Epidermal melanocyte (primary cell): ENCODE results near the gene UMAD1.
A peak's percentile ranks its signal among the peaks of the same experiment; 100 is the strongest.

Source experiments
- DNase-seq: peaks from one replicate; pipeline ENCODE4 v3.0.0; 2011; ENCODE audit warnings: low spot score; ENCODE audit not compliant: insufficient read length

Gene UMAD1

DNA sequence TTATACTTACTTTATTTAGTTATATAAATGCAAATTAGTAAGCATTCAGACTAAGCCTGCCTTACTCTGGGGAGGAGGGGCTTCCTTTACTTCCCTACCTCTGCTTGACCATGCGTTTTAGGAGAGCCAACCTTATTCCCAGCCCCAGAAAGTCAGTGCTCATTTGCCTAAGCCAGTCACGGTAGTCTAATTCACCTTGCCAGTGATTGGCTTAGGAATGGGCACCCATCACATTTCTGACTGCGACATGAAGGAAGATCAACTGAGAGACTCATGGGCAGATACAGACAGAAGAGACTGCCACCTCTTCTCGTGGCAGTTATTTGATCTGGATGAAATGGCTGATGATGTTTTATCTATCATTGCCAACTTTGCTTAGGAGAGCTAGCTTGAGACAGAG, 48.4 kb downstream of the UMAD1 start:
- no peak for DNase-seq

DNA sequence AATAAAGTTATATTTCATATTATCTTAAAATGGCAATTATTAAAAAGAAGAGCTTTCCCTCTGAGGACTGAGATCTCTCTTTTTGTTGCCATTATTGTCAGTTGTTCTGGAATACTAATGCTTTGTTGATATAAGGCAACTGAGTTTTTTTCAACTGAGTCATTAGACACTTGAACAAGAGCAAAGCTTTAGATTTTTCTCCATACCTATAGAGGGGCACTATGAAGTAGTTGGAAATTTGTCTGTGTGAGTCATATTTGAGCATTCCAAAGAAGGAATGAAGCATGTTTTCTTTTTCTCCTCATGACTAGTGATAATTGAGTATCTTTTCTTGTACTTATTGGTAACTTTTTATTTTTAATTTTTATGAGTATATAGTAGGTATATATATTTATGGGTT, 53.3 kb downstream of the UMAD1 start:
- no peak for DNase-seq

DNA sequence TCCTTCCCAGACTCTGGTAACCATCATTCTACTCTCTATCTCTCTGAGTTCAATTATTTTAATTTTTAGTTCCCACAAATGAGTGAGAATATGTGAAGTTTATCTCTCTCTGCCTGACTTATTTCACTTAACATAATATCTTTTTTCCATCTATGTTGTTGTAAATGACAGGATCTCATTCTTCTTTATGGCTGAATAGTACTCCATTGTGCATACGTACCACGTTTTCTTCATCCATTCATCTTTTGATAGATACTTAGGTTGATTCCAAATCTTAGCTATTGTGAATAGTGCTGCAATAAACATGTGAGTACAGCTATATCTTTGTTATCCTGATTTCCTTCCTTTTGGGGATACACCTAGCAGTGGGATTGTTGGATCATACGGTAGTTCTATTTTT, 54.0 kb downstream of the UMAD1 start:
- no peak for DNase-seq

DNA sequence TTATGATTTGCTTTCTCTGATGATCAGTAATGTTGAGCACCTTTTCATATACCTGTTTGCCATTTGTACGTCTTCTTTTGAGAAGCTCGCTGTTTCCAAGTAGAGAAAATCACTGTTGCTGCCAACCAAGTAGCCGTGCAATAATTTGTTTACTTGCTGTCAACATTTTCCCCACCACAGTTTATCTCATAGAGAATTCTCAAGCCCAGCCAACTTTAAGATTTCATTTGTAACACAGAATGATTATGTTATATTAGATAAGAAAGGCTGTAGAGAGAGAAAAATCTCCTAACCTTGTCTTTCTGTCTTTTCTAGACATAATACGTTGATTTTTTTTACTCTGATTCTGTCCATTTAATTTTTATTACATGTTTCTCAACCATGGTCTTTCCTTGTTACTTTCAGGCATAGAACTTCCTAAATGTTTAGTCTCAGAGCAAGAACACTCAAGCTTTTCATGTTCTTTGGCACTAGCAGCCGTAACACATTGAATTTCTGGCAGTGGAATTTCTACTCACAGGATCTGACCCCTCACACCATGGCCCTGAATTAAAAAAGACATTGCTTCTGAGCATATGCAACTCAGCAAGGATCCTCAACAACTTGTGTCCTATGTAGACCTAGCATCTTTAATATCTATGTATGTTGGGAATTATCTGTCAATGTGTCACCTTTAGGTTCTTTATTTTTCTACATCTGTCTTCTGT, 54.7 kb downstream of the UMAD1 start:
- DNase-seq = peak; percentile 29

DNA sequence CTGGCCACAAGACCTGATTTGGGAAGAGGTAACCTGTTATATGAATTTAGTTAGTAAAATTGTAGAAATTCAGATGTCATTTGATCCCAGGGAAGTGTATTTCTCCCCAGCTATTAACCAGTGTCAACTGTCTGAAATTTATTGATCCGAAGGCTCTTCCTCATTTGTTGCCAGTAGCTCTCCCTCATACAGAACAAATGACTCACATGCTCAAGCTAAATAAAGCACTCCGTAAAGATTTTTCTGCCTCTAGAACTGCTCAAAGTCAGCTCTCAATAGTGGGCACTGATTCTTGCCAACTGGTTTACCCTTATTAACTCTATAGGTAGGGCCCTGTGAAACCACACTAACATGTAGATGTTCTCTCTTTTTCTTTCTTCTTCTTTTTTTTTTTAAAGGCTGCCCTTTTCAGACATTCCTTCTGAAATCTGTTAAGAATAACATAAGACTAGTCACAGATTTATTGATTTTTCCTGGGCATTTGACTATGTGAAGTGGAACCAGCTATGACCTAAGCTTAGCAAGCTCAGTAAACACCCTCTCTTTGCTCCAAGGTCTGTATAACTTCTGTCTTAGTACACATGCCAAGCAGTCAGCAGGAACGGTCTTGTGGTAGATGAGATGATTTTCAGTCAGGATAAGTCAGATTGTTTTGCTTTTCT, 56.0 kb downstream of the UMAD1 start:
- no peak for DNase-seq

DNA sequence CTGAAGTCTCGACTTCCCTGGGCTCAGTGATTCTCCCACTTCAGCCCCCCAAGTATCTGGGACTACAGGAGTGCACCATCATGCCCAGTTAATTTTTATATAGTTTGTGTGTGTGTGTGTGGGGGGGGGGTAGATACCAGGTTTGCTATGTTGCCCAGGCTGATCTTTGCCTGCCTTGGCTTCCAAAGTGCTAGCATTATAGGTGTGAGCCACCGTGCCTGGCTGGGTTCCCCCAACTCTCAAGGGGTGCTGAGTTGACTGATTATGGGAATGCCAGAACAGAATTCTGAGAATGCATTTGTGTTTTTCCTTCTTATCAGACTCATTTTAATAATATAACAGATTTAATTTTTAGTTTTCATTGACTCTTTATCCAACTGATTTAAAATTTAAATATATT, 58.4 kb downstream of the UMAD1 start:
- DNase-seq = no peak

GRCh38 chr7:7699380-7699779, 58.8 kb downstream of the UMAD1 start:
- no peak for DNase-seq

GRCh38 chr7:7699970-7700369, 59.4 kb downstream of the UMAD1 start:
- DNase-seq = no peak

GRCh38 chr7:7701527-7701926, 61.0 kb downstream of the UMAD1 start:
- no peak for DNase-seq

DNA sequence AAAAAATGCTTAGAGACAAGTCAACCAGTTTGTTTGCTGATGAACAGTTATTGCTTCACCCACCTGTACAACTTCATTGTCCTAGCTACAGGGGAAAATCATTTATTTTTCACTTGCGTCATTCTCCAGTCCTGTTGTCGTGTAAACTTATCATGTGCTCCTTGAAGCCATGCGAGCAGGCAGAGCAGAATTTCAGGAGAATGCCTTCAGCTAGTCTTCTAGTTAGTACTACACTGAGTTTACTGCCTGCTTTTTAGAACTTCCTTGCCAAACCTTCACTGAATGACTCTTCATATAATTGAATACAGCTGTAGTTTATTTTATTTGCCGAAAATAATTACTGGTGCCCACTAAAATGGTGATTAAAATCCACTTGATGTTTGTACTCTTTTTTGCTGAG, 62.3 kb downstream of the UMAD1 start:
- DNase-seq = no peak

GRCh38 chr7:7703427-7703826, 62.9 kb downstream of the UMAD1 start:
- DNase-seq = no peak

- DNase-seq = no peak
These were observed 64.3 kb downstream of the UMAD1 start for GRCh38 chr7:7704867-7705266.

DNA sequence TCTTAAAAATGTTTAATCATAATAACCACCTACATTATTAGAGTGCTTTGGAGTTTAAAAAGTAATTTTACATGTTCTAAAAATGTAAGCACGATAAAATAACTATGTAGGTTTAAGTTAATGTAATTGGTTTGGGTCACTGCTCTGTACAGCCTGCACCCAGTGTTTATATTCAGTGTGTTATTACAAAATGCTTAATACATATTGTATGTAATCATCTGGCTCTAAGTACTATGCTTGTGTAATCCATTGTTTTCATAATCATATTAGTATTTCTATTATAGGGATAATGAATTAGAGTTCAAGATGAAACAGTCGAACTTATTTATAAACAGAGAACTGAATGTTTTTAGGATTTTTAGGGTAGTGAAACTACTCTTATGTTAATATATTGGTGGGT, 64.8 kb downstream of the UMAD1 start:
- DNase-seq = no peak

GRCh38 chr7:7706101-7706511, 65.6 kb downstream of the UMAD1 start:
- no peak for DNase-seq

DNA sequence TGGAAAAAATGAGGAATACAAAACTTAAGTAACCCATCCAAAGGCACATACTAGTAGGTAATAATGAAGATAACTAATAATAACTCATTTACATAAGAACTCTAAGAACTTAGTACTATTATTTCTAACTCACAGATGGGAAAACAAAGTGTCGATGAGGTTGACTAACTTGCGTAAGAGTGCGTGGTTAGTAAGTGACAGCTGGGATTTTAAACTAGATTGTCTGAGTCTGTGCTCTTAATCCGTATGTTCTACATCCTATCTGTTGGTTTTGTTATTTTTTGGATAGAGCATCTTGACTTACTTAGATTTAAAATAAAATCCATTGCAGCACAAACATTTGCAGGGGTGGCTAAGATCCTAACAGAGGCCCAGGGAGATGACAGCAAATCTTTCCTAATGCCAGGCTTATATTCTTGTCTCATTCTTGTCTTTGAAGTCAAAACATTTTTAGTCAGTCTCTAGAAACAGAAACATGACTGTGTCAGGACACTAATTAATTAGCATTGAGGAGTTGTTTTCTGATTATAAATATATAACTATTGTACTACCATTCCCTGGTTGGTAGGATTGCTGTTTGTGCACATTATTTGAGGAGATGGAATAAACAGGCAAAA, 66.1 kb downstream of the UMAD1 start:
- no peak for DNase-seq

DNA sequence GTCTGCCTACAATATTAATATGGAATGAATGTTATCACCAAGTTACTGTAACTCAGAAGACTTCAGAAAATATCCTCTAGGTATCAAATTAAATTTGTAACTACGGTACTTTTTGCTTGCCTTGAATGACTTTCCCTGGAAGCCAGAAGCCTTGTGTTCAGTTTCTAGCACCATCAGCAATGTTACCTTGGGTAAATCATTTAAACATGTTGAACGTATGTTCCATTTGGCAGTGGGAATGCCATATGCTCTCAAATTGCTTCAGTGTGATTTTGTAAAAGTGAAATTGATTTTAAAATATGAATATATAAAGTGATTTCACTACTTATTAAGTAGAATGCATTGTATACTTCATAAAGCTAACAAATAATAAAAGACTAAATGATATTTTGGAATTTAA, 66.7 kb downstream of the UMAD1 start:
- DNase-seq = no peak

GRCh38 chr7:7707806-7708205, 67.3 kb downstream of the UMAD1 start:
- no peak for DNase-seq

GRCh38 chr7:7709291-7709690, 68.7 kb downstream of the UMAD1 start:
- no peak for DNase-seq

DNA sequence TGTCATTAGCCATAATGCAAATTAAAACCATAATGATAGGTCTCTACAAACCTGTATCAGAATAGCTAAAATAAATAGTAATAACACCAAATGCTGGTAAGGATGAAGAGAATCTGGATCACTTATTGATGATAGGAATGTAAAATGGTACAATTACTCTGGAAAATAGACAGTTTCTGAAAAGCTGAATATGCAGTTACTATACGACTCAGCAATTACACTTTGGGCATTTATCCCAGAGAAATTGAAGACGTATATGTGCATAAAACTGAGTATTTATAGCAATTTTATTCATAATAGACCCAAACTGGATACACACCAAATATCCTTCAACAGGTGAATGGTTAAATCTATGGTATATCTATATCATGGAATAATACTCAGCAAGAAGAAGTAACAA, 69.9 kb downstream of the UMAD1 start:
- no peak for DNase-seq

DNA sequence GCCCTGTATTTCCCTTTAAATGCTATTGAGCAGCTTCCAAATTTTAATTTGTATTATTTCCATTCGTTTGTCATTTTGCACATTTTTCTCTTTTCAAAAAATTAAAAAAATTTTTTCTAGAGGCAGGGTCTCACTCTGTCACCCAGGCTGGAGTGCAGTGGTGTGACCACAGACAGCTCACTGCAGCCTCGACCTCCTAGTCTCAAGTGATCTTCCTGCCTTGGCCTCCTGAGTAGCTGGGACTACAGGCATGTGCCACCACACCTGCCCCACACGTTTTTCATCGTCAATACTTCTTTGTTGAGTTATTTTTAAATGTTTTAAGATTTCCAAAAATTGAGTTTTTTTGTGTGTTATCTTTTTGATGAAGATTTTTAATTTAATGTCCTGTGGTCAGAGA, 73.2 kb downstream of the UMAD1 start:
- no peak for DNase-seq

DNA sequence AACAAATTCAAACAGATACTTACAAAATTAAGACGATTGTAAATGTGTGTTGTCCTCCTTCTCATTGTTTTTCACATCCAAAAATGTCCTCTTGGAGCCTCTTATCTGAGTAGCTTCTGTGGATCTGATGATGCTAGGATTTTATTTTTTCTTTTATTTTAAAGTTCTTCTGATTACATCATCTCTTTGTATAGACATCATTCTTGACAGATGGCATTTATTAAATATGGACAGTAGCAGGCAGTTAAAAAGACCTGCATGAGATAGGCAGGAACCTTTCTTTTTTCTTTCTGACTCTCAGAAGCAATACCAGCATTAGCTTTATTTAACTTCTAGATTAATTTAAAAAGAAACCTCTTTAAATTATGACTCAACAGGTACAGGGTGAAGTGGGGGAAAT, 77.9 kb downstream of the UMAD1 start, which contains the start of gene RPA3:
TSS of gene RPA3 (minus strand) at position 116 of the 400 bp plus-strand sequence. CDS start 78,189 bp downstream, outside the sequence.
- DNase-seq = no peak

- DNase-seq = no peak
These were observed 78.7 kb downstream of the UMAD1 start for GRCh38 chr7:7719236-7719635.

GRCh38 chr7:7720193-7720592, 79.6 kb downstream of the UMAD1 start:
- DNase-seq = no peak
